Peyer's patch (tissue), 4 donors: Measurements from ENCODE around the gene BIN1.

Experiments used
- CTCF ChIP-seq, 6 experiments: fragments of 450-650 bp in 4 of 6; fragments of 200-600 bp in 2 of 6; sonication (generic) in 1 of 6; IDR thresholded peaks; one replicate each; pipeline ENCODE4 v1.5.1; 2017 to 2019; ENCODE audit warnings: antibody characterized with exemption in 6 of 6, mild to moderate bottlenecking in 3 of 6, moderate library complexity in 1 of 6
- POLR2A ChIP-seq, 2 donors: fragments of 450-650 bp; IDR thresholded peaks; one replicate each; pipeline ENCODE4 v1.5.1; 2017; ENCODE audit warnings: antibody characterized with exemption in 2 of 2, mild to moderate bottlenecking in 2 of 2, moderate library complexity in 2 of 2

GRCh38 chr2:127053731-127054603, 53.0 kb downstream of the BIN1 start:
- no peak for TF ChIP-seq CTCF (IDR thresholded peaks at IDR 0.05)
- no peak for TF ChIP-seq POLR2A (IDR thresholded peaks at IDR 0.05)
